ENCODE measurements around the gene HSD17B8. TPM values are rescaled to one million over a fixed set of nuclear protein-coding genes. Genes with fewer than 3 reads are reported as not detected.
A peak's percentile ranks its signal among the peaks of the same experiment; 100 is the strongest.

The HSD17B8 gene
- total RNA-seq, 2 experiments from 2014 or later: 11.6 to 18.8 TPM

DNA sequence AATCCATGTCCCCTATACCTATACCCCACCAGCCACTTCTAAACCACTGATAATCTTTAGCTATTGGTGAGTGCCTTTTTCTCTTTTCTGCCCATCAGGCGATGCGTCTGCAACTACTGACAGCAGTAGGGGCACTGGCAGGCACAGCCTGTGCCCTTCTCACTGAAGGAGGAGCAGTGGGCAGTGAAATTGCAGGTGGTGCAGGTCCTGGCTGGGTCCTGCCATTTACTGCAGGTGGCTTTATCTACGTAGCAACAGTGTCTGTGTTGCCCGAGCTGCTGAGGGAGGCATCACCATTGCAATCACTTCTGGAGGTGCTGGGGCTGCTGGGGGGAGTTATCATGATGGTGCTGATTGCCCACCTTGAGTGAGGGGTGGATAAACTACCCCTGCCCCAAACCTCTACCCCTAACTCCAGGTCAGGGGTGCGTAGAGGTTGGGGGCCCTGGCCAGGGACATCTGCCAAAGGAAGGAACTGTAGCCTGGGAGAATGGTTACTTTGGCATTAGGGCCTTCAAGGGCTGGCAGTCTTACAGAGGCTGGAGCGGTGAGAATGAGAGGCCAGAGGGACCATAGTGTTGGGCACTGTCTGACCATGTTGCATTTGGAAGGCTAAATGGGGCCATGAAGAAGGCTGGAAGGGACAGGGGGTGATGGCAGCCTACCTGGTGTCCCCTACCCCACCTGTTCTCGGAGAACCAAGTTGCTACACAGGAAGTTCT, 851 bp upstream of the HSD17B8 start:
- peak overlapping the region; percentile 78 for H3K4me3 ChIP-seq (ENCODE audit: low read depth, low read length, poor library complexity, severe bottlenecking)
- H3K27ac ChIP-seq (ENCODE audit: low read depth, low read length, poor library complexity, severe bottlenecking): peak overlapping the region; percentile 9
- H3K4me1 ChIP-seq (ENCODE audit: insufficient read depth, low read length, poor library complexity, severe bottlenecking): peaks cover 57% of the 10 kb centered on the region
- H3K36me3 ChIP-seq (ENCODE audit: insufficient read depth, low read length): peaks cover 24% of the 10 kb centered on the region
- ChIA-PET CTCF (ENCODE audit: unreplicated experiment) (no interaction called here), POLR2A (no interaction called here)
- peak overlapping the region; percentile 92 for H3K4me2 ChIP-seq (ENCODE audit: low read length)
- intact Hi-C loops (cut with micrococcal nuclease; ENCODE audit: unreplicated experiment): loop anchor here (10.0 kb wide), 1 partner anchor 211 kb away; the partner anchor contains the start of genes CUTA and PHF1
- no TSS peak for BruUV-seq (replicated peaks)
- no peak for TF ChIP-seq EZH2phosphoT487 (IDR thresholded peaks at IDR 0.05; ENCODE audit: borderline replicate concordance, low read depth, low read length)
- no peak for TF ChIP-seq CTCF (conservative IDR thresholded peaks at IDR 0.05; ENCODE audit: low read length)
- no peaks in the 10 kb centered on the region for H4K20me1 ChIP-seq (ENCODE audit: insufficient read depth, low read length)
- no peak for DNase-seq (ENCODE audit: low spot score)
- H3K9me3 ChIP-seq (ENCODE audit: low read length): no peaks in the 10 kb centered on the region
- H3K9me2 ChIP-seq (ENCODE audit: insufficient read depth, low read length): no peaks in the 10 kb centered on the region
- peaks cover 28% of the 10 kb centered on the region; the same call in 1 of the 2 replicates for H3K79me2 ChIP-seq (ENCODE audit: insufficient read depth, low read depth, low read length)
- no peak overlapping the region for H2AFZ ChIP-seq (ENCODE audit: low read length)

DNA sequence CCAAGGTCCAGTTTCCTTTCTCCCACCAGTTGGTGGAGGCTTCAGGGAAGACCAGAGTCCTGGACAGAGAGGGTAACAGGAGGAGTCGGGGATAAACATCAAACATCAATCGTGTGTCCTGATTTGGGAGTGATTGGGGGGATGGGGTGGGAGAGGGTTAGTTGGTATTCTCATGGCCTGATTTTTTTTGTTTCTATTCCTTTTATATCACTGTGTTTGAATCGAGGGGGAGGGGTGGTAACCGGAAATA, 365 bp upstream of the HSD17B8 start:
- Histone ChIP-seq H3K4me1 (ENCODE audit: insufficient read depth, low read length, poor library complexity, severe bottlenecking) (peaks cover 57% of the 10 kb centered on the region), H3K4me3 (ENCODE audit: low read depth, low read length, poor library complexity, severe bottlenecking) (peak overlapping the region; percentile 78), H3K9me2 (ENCODE audit: insufficient read depth, low read length) (no peaks in the 10 kb centered on the region), H3K27ac (ENCODE audit: low read depth, low read length, poor library complexity, severe bottlenecking) (peak overlapping the region; percentile 9), H3K36me3 (ENCODE audit: insufficient read depth, low read length) (peaks cover 24% of the 10 kb centered on the region), H4K20me1 (ENCODE audit: insufficient read depth, low read length) (no peaks in the 10 kb centered on the region), H3K79me2 (ENCODE audit: insufficient read depth, low read depth, low read length) (peaks cover 27% of the 10 kb centered on the region; the same call in 1 of the 2 replicates), H3K4me2 (ENCODE audit: low read length) (peak overlapping the region; percentile 92), H2AFZ (ENCODE audit: low read length) (no peak overlapping the region), H3K9me3 (ENCODE audit: low read length) (no peaks in the 10 kb centered on the region)
- ChIA-PET CTCF (ENCODE audit: unreplicated experiment) (no interaction called here), POLR2A (no interaction called here)
- intact Hi-C loops (cut with micrococcal nuclease; ENCODE audit: unreplicated experiment): loop anchor here (10.0 kb wide), 1 partner anchor 211 kb away; the partner anchor contains the start of genes CUTA and PHF1
- BruUV-seq (replicated peaks): no TSS peak
- DNase-seq (ENCODE audit: low spot score): no peak
- TF ChIP-seq CTCF (conservative IDR thresholded peaks at IDR 0.05; ENCODE audit: low read length) (no peak), EZH2phosphoT487 (IDR thresholded peaks at IDR 0.05; ENCODE audit: borderline replicate concordance, low read depth, low read length) (no peak)

Data from OCI-LY7 (cell line).